Endothelial cell of umbilical vein (primary cell): ENCODE data around the gene CUEDC2. TPM values are rescaled to one million over a fixed set of nuclear protein-coding genes. Genes with fewer than 3 reads are reported as not detected.

ENCODE experiments used
- BruUV-seq: library from RNA; stranded (reverse); fragments of 400-500 nt; replicated peaks from 2 replicates; lab custom pipeline; 2021; lab: Mats Ljungman, UMichigan
- CTCF ChIA-PET: fragments of 300-600, 350-600 bp; sonication (Branson Sonifier 250); formaldehyde crosslinking; loops from one replicate; lab custom pipeline; 2021; ENCODE audit warnings: antibody characterized with exemption, inconsistent platforms; lab: Charles Lee
- POLR2A ChIA-PET: fragments of 300-600, 350-600 bp; sonication (Branson Sonifier 250); formaldehyde crosslinking; loops from one replicate; lab custom pipeline; 2021; ENCODE audit warnings: antibody characterized with exemption, inconsistent platforms; lab: Charles Lee
- DNase-seq: peaks from one replicate; pipeline ENCODE4 v3.0.0-alpha.2; 2011; ENCODE audit warnings: low read depth, low spot score
- FAIRE-seq: peaks from 2 replicates; lab custom pipeline; 2011; peaks lifted over from hg19 to GRCh38; lab: Jason Lieb, UNC
- H2AFZ ChIP-seq: 2 replicates; pipeline ENCODE4 v1.6.0; 2012; ENCODE audit warnings: low read depth, low read length, control low read depth, inconsistent platforms
- H3K27ac ChIP-seq: 2 replicates; pipeline ENCODE4 v1.5.1; 2011; ENCODE audit warnings: low read depth, mild to moderate bottlenecking, control low read depth, low read length, moderate library complexity; ENCODE audit not compliant: insufficient read depth
- H3K27me3 ChIP-seq, 2 experiments: 2 replicates each; pipeline versions ENCODE4 v1.6.0 to v1.6.1; 2011; ENCODE audit warnings: low read length in 2 of 2, mixed read lengths in 1 of 2; ENCODE audit not compliant: control insufficient read depth in 2 of 2, insufficient read depth in 2 of 2
- H3K36me3 ChIP-seq, 2 experiments: 2 replicates in 1 of 2; 3 replicates in 1 of 2; pipeline ENCODE4 v1.5.1; 2011; ENCODE audit warnings: low read length in 2 of 2, mild to moderate bottlenecking in 1 of 2, moderate library complexity in 1 of 2; ENCODE audit not compliant: control insufficient read depth in 2 of 2, insufficient read depth in 2 of 2; ENCODE audit errors: extremely low read depth in 1 of 2
- H3K4me1 ChIP-seq: 3 replicates; pipeline ENCODE4 v1.5.1; 2011; ENCODE audit warnings: mild to moderate bottlenecking, low read length; ENCODE audit not compliant: control insufficient read depth, insufficient read depth; ENCODE audit errors: extremely low read depth
- H3K4me2 ChIP-seq: 2 replicates; pipeline ENCODE4 v1.6.1; 2011; ENCODE audit warnings: low read length, control low read depth, mixed read lengths; ENCODE audit not compliant: insufficient read depth
- H3K4me3 ChIP-seq, 3 experiments: fragments of 200-600 bp in 1 of 3; sonication (generic), shearing (Covaris generic) in 1 of 3; replicated peaks in 1 of 3; 2 replicates each; pipeline ENCODE4 v1.5.1; 2011 to 2016; ENCODE audit warnings: control low read depth in 3 of 3, low read length in 3 of 3, mild to moderate bottlenecking in 2 of 3, inconsistent platforms in 1 of 3, low read depth in 1 of 3, moderate library complexity in 1 of 3; ENCODE audit not compliant: insufficient read depth in 1 of 3
- H3K79me2 ChIP-seq: 2 replicates; pipeline ENCODE4 v1.6.0; 2012; ENCODE audit warnings: low read length, inconsistent platforms; ENCODE audit not compliant: control insufficient read depth, insufficient read depth
- H3K9ac ChIP-seq: replicated peaks from 2 replicates; pipeline ENCODE3; 2011; ENCODE audit warnings: low read length, control low read depth; ENCODE audit not compliant: insufficient read depth; ENCODE audit errors: extremely low read depth
- H3K9me1 ChIP-seq: replicated peaks from 3 replicates; pipeline ENCODE4 v1.6.0; 2011; ENCODE audit warnings: mild to moderate bottlenecking, low read length; ENCODE audit not compliant: control insufficient read depth, insufficient read depth; ENCODE audit errors: extremely low read depth
- H3K9me3 ChIP-seq: replicated peaks from 2 replicates; pipeline ENCODE4 v1.5.1; 2012; ENCODE audit warnings: low read length, inconsistent platforms; ENCODE audit not compliant: control insufficient read depth, insufficient read depth
- H4K20me1 ChIP-seq: replicated peaks from 2 replicates; pipeline ENCODE3; 2011; ENCODE audit warnings: mild to moderate bottlenecking, low read length; ENCODE audit not compliant: control insufficient read depth, insufficient read depth; ENCODE audit errors: extremely low read depth
- GATA2 ChIP-seq: IDR thresholded peaks from 2 replicates; pipeline ENCODE4 v1.7.0; 2011; ENCODE audit warnings: low read depth, mild to moderate bottlenecking, moderate library complexity, mixed read lengths, low read length; ENCODE audit not compliant: insufficient read length, insufficient read depth
- JUN ChIP-seq: IDR thresholded peaks from 2 replicates; pipeline ENCODE4 v1.6.1; 2011; ENCODE audit warnings: borderline replicate concordance, low read depth; ENCODE audit not compliant: insufficient read length, insufficient read depth
- MYC ChIP-seq: IDR thresholded peaks from one replicate; pipeline ENCODE4 v1.6.1; 2011; ENCODE audit warnings: mild to moderate bottlenecking, low read depth, low read length
- POLR2AphosphoS5 ChIP-seq: IDR thresholded peaks from 2 replicates; pipeline ENCODE4 v1.6.1; 2012; ENCODE audit warnings: low read depth, mild to moderate bottlenecking, control low read depth, low read length, moderate library complexity; ENCODE audit not compliant: insufficient read depth
- dilution Hi-C: fragments of 300-500 bp; cut with MboI; formaldehyde crosslinking; loops from one replicate; pipeline ENCODE4 v1.15.0; 2019; ENCODE audit warnings: low sequenced_read_pairs; ENCODE audit not compliant: extremely low pct_ligation_motif_present
- intact Hi-C: fragments of 100-400 bp; cut with micrococcal nuclease; formaldehyde crosslinking; loops from one replicate; pipeline ENCODE4 v1.10.0; 2022
- polyA plus RNA-seq, 4 experiments: library from polyadenylated mRNA; depleted of rRNA in 3 of 4; stranded (reverse) in 3 of 4; unstranded in 1 of 4; fragments of >200 nt; gene quantifications; 2 replicates each; pipeline versions ENCODE4 v1.2.1 to v1.2.3, GENCODE V29; 2011 to 2012; ENCODE audit warnings: missing spikeins in 1 of 4
- total RNA-seq: library from RNA; stranded (reverse); gene quantifications from 2 replicates; pipeline ENCODE4 v1.2.3, GENCODE V29; 2021

The CUEDC2 gene
- total and polyA plus RNA-seq, 2 donors (not counting 3 experiments of a cell fraction or from before 2014, with no cell fraction given), result 61.5 to 96.7 TPM

DNA sequence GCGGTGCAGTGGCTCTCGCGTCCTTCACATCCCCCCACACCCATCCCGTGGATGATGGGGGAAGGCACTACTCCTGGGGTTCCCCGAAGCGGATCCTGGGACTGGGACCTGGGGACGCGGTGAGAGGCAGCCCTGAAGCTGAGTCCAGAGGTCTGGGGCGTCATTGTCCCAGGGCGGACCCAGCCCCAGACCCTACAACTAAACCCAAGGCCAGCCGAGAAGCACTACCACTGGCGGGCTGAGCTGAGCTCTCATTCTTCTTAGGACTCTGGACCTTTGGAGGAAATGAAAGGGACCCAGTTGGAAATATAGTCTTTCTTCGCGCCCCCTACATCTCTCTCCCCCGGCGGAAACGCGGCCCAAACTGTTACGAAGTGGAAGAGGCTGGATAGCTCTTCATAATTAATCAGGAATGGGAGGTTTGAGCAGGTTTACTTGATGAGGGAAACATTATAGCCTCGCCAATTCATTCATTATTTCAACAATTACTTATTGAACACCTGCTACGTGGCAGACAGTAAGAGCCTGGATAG lies 12.1 kb downstream of the CUEDC2 start:
- Histone ChIP-seq H3K36me3 (peaks cover 0 to 9% of the 10 kb centered on the region in 2 experiments), H4K20me1 (no peaks in the 10 kb centered on the region), H3K4me3 (peak overlapping the region; percentile 64 to 73 (median 70)), H3K27ac (no peak overlapping the region), H3K27me3 (peaks cover 3 to 7% of the 10 kb centered on the region in 2 experiments), H3K9me1 (no peaks in the 10 kb centered on the region), H3K9ac (no peak overlapping the region), H3K9me3 (no peaks in the 10 kb centered on the region), H3K79me2 (no peaks in the 10 kb centered on the region), H3K4me2 (peak overlapping the region; percentile 63), H2AFZ (peak overlapping the region; percentile 78), H3K4me1 (peaks cover 20% of the 10 kb centered on the region)
- dilution Hi-C loops, result no loop called here
- TSS peak; percentile 8 for BruUV-seq
- ChIA-PET POLR2A (interaction anchor here (0.5 to 1.8 kb wide), 2 partner anchors 12 to 239 kb away, joined by 6 to 11 read pairs; partner anchors contain the start of gene CUEDC2), CTCF (interaction anchor here (0.6 to 6.5 kb wide), 9 partner anchors 12 to 251 kb away, joined by 3 to 74 read pairs (median 25); partner anchors contain the start of genes CUEDC2 and NFKB2)
- intact Hi-C loops, result loop anchor here (5.0 kb wide), 3 partner anchors 82 to 227 kb away; partner anchors contain the start of genes ACTR1A and SUFU
- FAIRE-seq (no peak), DNase-seq (no peak)
- TF ChIP-seq MYC, result no peak
- no peak for TF ChIP-seq JUN
- TF ChIP-seq POLR2AphosphoS5, result no peak
- TF ChIP-seq GATA2, result no peak
